Measurements from ENCODE around the gene TMED7.

- TF ChIP-seq CTCF (IDR thresholded peaks at IDR 0.05) (no peak), POLR2A (IDR thresholded peaks at IDR 0.05) (no peak)
Observed at GRCh38 chr5:115585265-115585664, 40.6 kb downstream of the TMED7 start.
